PFSK-1 (cell line): ENCODE results near the gene FOXF1.

Experiments used
- FOXP2 ChIP-seq: optimal IDR thresholded peaks from 2 replicates; pipeline ENCODE3; 2011; ENCODE audit warnings: borderline replicate concordance, control low read depth, inconsistent platforms; ENCODE audit not compliant: insufficient read depth; ENCODE audit errors: extremely low read length, extremely low read depth
- POLR2AphosphoS5 ChIP-seq: IDR thresholded peaks from 2 replicates; pipeline ENCODE4 v1.6.1; 2012; ENCODE audit warnings: low read depth, mild to moderate bottlenecking, control low read depth, low read length, moderate library complexity
- REST ChIP-seq, 2 experiments: IDR thresholded peaks; 2 replicates each; pipeline versions ENCODE4 v1.6.1 to v1.8.0; 2011 to 2012; ENCODE audit warnings: low read depth in 2 of 2, low read length in 2 of 2, control low read depth in 1 of 2, inconsistent platforms in 1 of 2, mild to moderate bottlenecking in 1 of 2, moderate library complexity in 1 of 2; ENCODE audit not compliant: insufficient read depth in 1 of 2
- SIN3A ChIP-seq: IDR thresholded peaks from 2 replicates; pipeline ENCODE4 v1.6.1; 2012; ENCODE audit warnings: mild to moderate bottlenecking, low read length, moderate library complexity, borderline replicate concordance; ENCODE audit not compliant: insufficient read depth
- TAF1 ChIP-seq: IDR thresholded peaks from 2 replicates; pipeline ENCODE4 v1.6.1; 2012; ENCODE audit warnings: low read length, control low read depth, borderline replicate concordance; ENCODE audit not compliant: insufficient read depth

Gene FOXF1

GRCh38 chr16:86490859-86491639, 19.3 kb upstream of the FOXF1 start:
- no peak for TF ChIP-seq FOXP2
- TF ChIP-seq TAF1: no peak
- TF ChIP-seq SIN3A: no peak
- TF ChIP-seq POLR2AphosphoS5: no peak
- no peak for TF ChIP-seq REST (IDR thresholded peaks at IDR 0.05; ENCODE audit: insufficient read depth in 1 of 2, low read depth in 2 of 2, low read length in 2 of 2)

GRCh38 chr16:86491640-86492023, 18.7 kb upstream of the FOXF1 start:
- no peak for TF ChIP-seq FOXP2
- TF ChIP-seq POLR2AphosphoS5: no peak
- no peak for TF ChIP-seq TAF1
- TF ChIP-seq REST (IDR thresholded peaks at IDR 0.05; ENCODE audit: insufficient read depth in 1 of 2, low read depth in 2 of 2, low read length in 2 of 2): no peak

- no peak for TF ChIP-seq SIN3A
- no peak for TF ChIP-seq REST (IDR thresholded peaks at IDR 0.05; ENCODE audit: insufficient read depth in 1 of 2, low read depth in 2 of 2, low read length in 2 of 2)
- TF ChIP-seq TAF1: no peak
- no peak for TF ChIP-seq FOXP2
- no peak for TF ChIP-seq POLR2AphosphoS5
Measured at GRCh38 chr16:86492267-86492960, 17.9 kb upstream of the FOXF1 start.

- TF ChIP-seq POLR2AphosphoS5: no peak
- TF ChIP-seq FOXP2: peak; percentile 17
Measured at GRCh38 chr16:86492961-86493629, 17.2 kb upstream of the FOXF1 start.

- TF ChIP-seq POLR2AphosphoS5 (no peak), FOXP2 (no peak), TAF1 (no peak), REST (IDR thresholded peaks at IDR 0.05; ENCODE audit: insufficient read depth in 1 of 2, low read depth in 2 of 2, low read length in 2 of 2) (no peak), SIN3A (no peak)
Measured at GRCh38 chr16:86494039-86494564, 16.2 kb upstream of the FOXF1 start.
